B cell (primary cell): ENCODE results near the gene CRYBA4. TPM values are rescaled to one million over a fixed set of nuclear protein-coding genes. Genes with fewer than 3 reads are reported as not detected.

Experiments used
- ATAC-seq: fragments of 200-7000 bp; cut with Tn5 transposase; one replicate; pipeline ENCODE4 v1.10.0; 2021; ENCODE audit warnings: low read depth, mild to moderate bottlenecking, moderate number of reproducible peaks, moderate library complexity
- CTCF ChIA-PET: fragments of 350-600 bp; sonication (Branson Sonifier 250); formaldehyde crosslinking; loops from one replicate; lab custom pipeline; 2021; ENCODE audit warnings: antibody characterized with exemption, inconsistent platforms; lab: Charles Lee
- POLR2A ChIA-PET: fragments of 350-600 bp; sonication (Branson Sonifier 250); formaldehyde crosslinking; loops from one replicate; lab custom pipeline; 2021; ENCODE audit warnings: antibody characterized with exemption; lab: Charles Lee
- DNase-seq: peaks from one replicate; pipeline ENCODE4 v3.0.0; 2013
- H2AFZ ChIP-seq: 2 replicates; pipeline ENCODE4 v1.6.1; 2012; ENCODE audit warnings: mild to moderate bottlenecking, low read depth, low read length; ENCODE audit not compliant: insufficient read depth, poor library complexity, severe bottlenecking
- H3K27ac ChIP-seq, 2 donors: 1 replicate in 1 of 2; 2 replicates in 1 of 2; pipeline ENCODE4 v1.5.1; 2012 to 2013; ENCODE audit warnings: low read length in 2 of 2, mild to moderate bottlenecking in 2 of 2, moderate library complexity in 1 of 2
- H3K27me3 ChIP-seq, 4 experiments: fragments of 200-600 bp in 1 of 4; sonication (generic) in 1 of 4; replicated peaks in 1 of 4; 1 replicate in 2 of 4; 2 replicates in 2 of 4; pipeline versions ENCODE4 v1.6.1 to v1.7.0; 2013 to 2016; ENCODE audit warnings: low read length in 3 of 4, mild to moderate bottlenecking in 2 of 4, mixed read lengths in 1 of 4, moderate library complexity in 1 of 4; ENCODE audit not compliant: insufficient read depth in 4 of 4, control insufficient read depth in 3 of 4; ENCODE audit errors: control extremely low read depth in 1 of 4
- H3K36me3 ChIP-seq, 2 experiments: replicated peaks in 1 of 2; 1 replicate in 1 of 2; 2 replicates in 1 of 2; pipeline versions ENCODE4 v1.6.1 to v1.7.1; 2013; ENCODE audit warnings: low read length in 1 of 2; ENCODE audit not compliant: insufficient read depth in 2 of 2, control insufficient read depth in 1 of 2; ENCODE audit errors: control extremely low read depth in 1 of 2, extremely low read depth in 1 of 2
- H3K4me1 ChIP-seq, 2 donors: fragments of 200-600 bp in 1 of 2; sonication (generic) in 1 of 2; 1 replicate in 1 of 2; 2 replicates in 1 of 2; pipeline versions ENCODE4 v1.5.1 to v1.6.1; 2013 to 2017; ENCODE audit warnings: low read length in 2 of 2; ENCODE audit not compliant: control insufficient read depth in 2 of 2, insufficient read depth in 2 of 2
- H3K4me2 ChIP-seq: replicated peaks from 2 replicates; pipeline ENCODE3; 2012; ENCODE audit warnings: mild to moderate bottlenecking, low read depth, low read length; ENCODE audit not compliant: poor library complexity, severe bottlenecking
- H3K4me3 ChIP-seq, 5 experiments: fragments of 200-600 bp in 1 of 5; sonication (generic) in 1 of 5; 1 replicate in 3 of 5; 2 replicates in 2 of 5; pipeline versions ENCODE4 v1.5.1 to v1.7.0; 2011 to 2016; ENCODE audit warnings: low read length in 4 of 5, mild to moderate bottlenecking in 4 of 5, low read depth in 2 of 5, control low read depth in 1 of 5, moderate library complexity in 1 of 5; ENCODE audit not compliant: insufficient read depth in 1 of 5; ENCODE audit errors: control extremely low read depth in 1 of 5, extremely low read depth in 1 of 5
- H3K79me2 ChIP-seq: fragments of 200-600 bp; sonication (generic); one replicate; pipeline ENCODE4 v1.6.0; 2016; ENCODE audit warnings: low read length; ENCODE audit not compliant: control insufficient read depth, insufficient read depth
- H3K9ac ChIP-seq: fragments of 200-600 bp; sonication (generic); 2 replicates; pipeline ENCODE4 v1.6.1; 2017; ENCODE audit warnings: mild to moderate bottlenecking, low read length, moderate library complexity
- H3K9me3 ChIP-seq, 3 donors: one replicate each; pipeline versions ENCODE4 v1.6.1 to v1.7.1; 2013; ENCODE audit warnings: low read length in 2 of 3; ENCODE audit not compliant: control insufficient read depth in 2 of 3, insufficient read depth in 1 of 3; ENCODE audit errors: control extremely low read depth in 1 of 3
- H4K20me1 ChIP-seq: 2 replicates; pipeline ENCODE4 v1.6.0; 2012; ENCODE audit warnings: mild to moderate bottlenecking, low read length; ENCODE audit not compliant: insufficient read depth, control insufficient read depth, poor library complexity, severe bottlenecking
- H3K27ac Mint-ChIP-seq: one replicate; pipeline ENCODE4 v1.8.0; 2021; ENCODE audit warnings: mixed read lengths
- H3K27me3 Mint-ChIP-seq: one replicate; pipeline ENCODE4 v1.8.0; 2021; ENCODE audit warnings: mixed read lengths
- H3K4me1 Mint-ChIP-seq: one replicate; pipeline ENCODE4 v1.8.0; 2021; ENCODE audit warnings: mixed read lengths
- H3K4me3 Mint-ChIP-seq: one replicate; pipeline ENCODE4 v1.8.0; 2021; ENCODE audit warnings: mixed read lengths
- H3K9me3 Mint-ChIP-seq: one replicate; pipeline ENCODE4 v1.8.0; 2022; ENCODE audit warnings: mixed read lengths; ENCODE audit not compliant: insufficient read depth
- CTCF ChIP-seq: fragments of 200-600 bp; IDR thresholded peaks from one replicate; pipeline ENCODE4 v1.8.0; 2022; ENCODE audit warnings: antibody characterized with exemption, mild to moderate bottlenecking
- EZH2 ChIP-seq: IDR thresholded peaks from 2 replicates; pipeline ENCODE4 v1.6.1; 2012; ENCODE audit warnings: borderline replicate concordance, low read depth, mild to moderate bottlenecking, moderate library complexity, low read length; ENCODE audit not compliant: insufficient read depth, poor library complexity, severe bottlenecking
- WGBS: methylation state at CpG from one replicate; pipeline ENCODE4 v1.1.5; 2013; ENCODE audit warnings: missing lambda C conversion rate; ENCODE audit not compliant: insufficient coverage; 5-methylcytosine and 5-hydroxymethylcytosine counted together
- intact Hi-C: fragments of 100-400 bp; cut with micrococcal nuclease; formaldehyde crosslinking; loops from one replicate; pipeline ENCODE4 v1.10.0; 2022
- polyA plus RNA-seq: library from polyadenylated mRNA; depleted of rRNA; stranded (reverse); fragments of >200 nt; gene quantifications from 2 replicates; pipeline ENCODE4 v1.2.3, GENCODE V29; 2012
- total RNA-seq, 2 donors: library from RNA; stranded (reverse); fragments of 120-200 nt in 1 of 2; gene quantifications; 1 replicate in 1 of 2; 2 replicates in 1 of 2; pipeline versions ENCODE4 v1.2.3 to v1.2.4, GENCODE V29; 2013 to 2022

The CRYBA4 gene
- total and polyA plus RNA-seq, 2 donors (not counting 1 experiment from before 2014, with no cell fraction given), result not detected

GRCh38 chr22:26608129-26608528 is 13.6 kb upstream of the CRYBA4 start:
- Histone ChIP-seq H3K4me1 (peaks cover 7 to 14% of the 10 kb centered on the region in 2 donors), H3K9ac (no peak overlapping the region), H3K27me3 (peaks cover 0 to 3% (median 0%) of the 10 kb centered on the region in 4 experiments), H3K36me3 (no peaks in the 10 kb centered on the region), H4K20me1 (no peaks in the 10 kb centered on the region), H3K4me3 (no peak overlapping the region), H3K4me2 (no peak overlapping the region), H3K27ac (no peak overlapping the region), H3K79me2 (no peaks in the 10 kb centered on the region), H3K9me3 (no peaks in the 10 kb centered on the region), H2AFZ (no peak overlapping the region)
- no peak for TF ChIP-seq EZH2
- no peak for TF ChIP-seq CTCF
- peaks cover 19% of the 10 kb centered on the region for H3K4me1 Mint-ChIP-seq
- ATAC-seq (no peak), DNase-seq (no peak)
- ChIA-PET CTCF (interaction anchor here (1.0 kb wide), 1 partner anchor 36 kb away, joined by 4 read pairs; no protein-coding TSS in a partner anchor), POLR2A (no interaction called here)
- no CpG with 5 or more reads among the region's 2 CpGs for WGBS
- H3K27ac Mint-ChIP-seq, result no peak overlapping the region
- H3K9me3 Mint-ChIP-seq, result no peaks in the 10 kb centered on the region
- intact Hi-C loops, result no loop called here
- no peak overlapping the region for H3K4me3 Mint-ChIP-seq
- H3K27me3 Mint-ChIP-seq, result peaks cover 6% of the 10 kb centered on the region

- Mint-ChIP-seq H3K9me3 (no peaks in the 10 kb centered on the region), H3K4me3 (no peak overlapping the region), H3K4me1 (peaks cover 20% of the 10 kb centered on the region), H3K27ac (no peak overlapping the region), H3K27me3 (peaks cover 6% of the 10 kb centered on the region)
- H3K4me1 ChIP-seq, result peaks cover 7 to 14% of the 10 kb centered on the region in 2 donors
- H3K4me2 ChIP-seq, result no peak overlapping the region
- WGBS, result 93% methylated on average over 2 of the region's 2 CpGs
- H3K36me3 ChIP-seq, result no peaks in the 10 kb centered on the region
- ChIA-PET CTCF (no interaction called here), POLR2A (no interaction called here)
- H3K4me3 ChIP-seq, result no peak overlapping the region
- peaks cover 0 to 3% (median 0%) of the 10 kb centered on the region in 4 experiments for H3K27me3 ChIP-seq
- TF ChIP-seq EZH2 (no peak), CTCF (no peak)
- no peak overlapping the region for H3K9ac ChIP-seq
- H4K20me1 ChIP-seq, result no peaks in the 10 kb centered on the region
- no peak overlapping the region for H2AFZ ChIP-seq
- ATAC-seq, result no peak
- H3K27ac ChIP-seq, result no peak overlapping the region
- no peaks in the 10 kb centered on the region for H3K79me2 ChIP-seq
- H3K9me3 ChIP-seq, result no peaks in the 10 kb centered on the region
- no peak for DNase-seq
- intact Hi-C loops, result no loop called here
Observed at GRCh38 chr22:26609287-26609686, 12.5 kb upstream of the CRYBA4 start.
